ENCODE data around the gene GDPD5.

The GDPD5 gene

DNA sequence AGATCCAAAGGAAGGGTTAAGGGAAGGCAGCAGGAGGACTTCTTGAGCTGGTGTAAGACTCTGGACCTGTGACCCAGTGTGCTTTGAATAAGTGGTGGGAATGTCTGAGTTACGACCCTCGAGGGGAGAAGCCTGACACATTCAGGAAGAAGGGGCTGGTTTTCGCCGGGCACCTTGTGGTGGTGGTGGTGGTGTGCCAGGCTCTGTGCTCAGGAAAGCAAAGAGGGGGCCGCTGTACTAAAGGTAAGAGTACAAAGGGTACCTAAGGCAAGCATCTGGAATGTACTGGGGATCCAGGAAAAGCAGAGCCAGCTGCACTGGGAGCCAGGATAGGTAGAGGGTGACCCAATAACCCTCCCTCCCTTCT lies 99.0 kb downstream of the GDPD5 start:
- no peak for TF ChIP-seq CTCF (conservative IDR thresholded peaks at IDR 0.05; ENCODE audit: low read depth, low read length)
- H3K27ac ChIP-seq = no peak overlapping the region
- H3K79me2 ChIP-seq (ENCODE audit: insufficient read depth, low read depth) = no peaks in the 10 kb centered on the region
- no peak overlapping the region for H3K4me2 ChIP-seq
- H3K27me3 ChIP-seq (ENCODE audit: insufficient read depth, low read depth) = no peaks in the 10 kb centered on the region
- no peaks in the 10 kb centered on the region for H3K4me1 ChIP-seq (ENCODE audit: low read depth, poor library complexity, severe bottlenecking)
- no peak overlapping the region for H3K9ac ChIP-seq
- H3K4me3 ChIP-seq (IDR thresholded peaks at IDR 0.05; ENCODE audit: insufficient read depth, low read depth, low read length) = no peak overlapping the region
- H3K36me3 ChIP-seq (ENCODE audit: insufficient read depth) = no peaks in the 10 kb centered on the region
- no peak overlapping the region for H2AFZ ChIP-seq (ENCODE audit: low read depth)
- H4K20me1 ChIP-seq (ENCODE audit: insufficient read depth) = no peaks in the 10 kb centered on the region

DNA sequence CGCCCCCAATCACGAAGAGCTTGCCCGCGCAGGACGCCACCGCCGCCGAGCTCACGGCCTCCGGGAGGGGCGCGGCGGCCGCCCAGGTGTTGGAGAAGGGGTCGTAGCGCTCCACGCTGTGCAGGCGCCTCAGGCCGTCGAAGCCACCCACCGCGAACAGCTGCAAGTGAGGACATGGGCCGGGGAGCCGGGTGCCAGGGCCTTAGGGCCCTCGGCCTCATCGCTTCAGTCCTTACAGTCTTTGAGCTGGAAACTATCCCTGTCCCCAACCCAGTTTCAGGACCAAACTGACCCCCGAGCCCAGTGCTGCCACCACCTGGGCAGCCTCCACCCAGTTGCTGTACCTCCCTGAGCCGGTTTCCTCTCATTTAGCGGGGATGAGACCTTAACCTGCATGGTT lies 100.3 kb downstream of the GDPD5 start:
- H3K4me3 ChIP-seq (IDR thresholded peaks at IDR 0.05; ENCODE audit: insufficient read depth, low read depth, low read length) = no peak overlapping the region

DNA sequence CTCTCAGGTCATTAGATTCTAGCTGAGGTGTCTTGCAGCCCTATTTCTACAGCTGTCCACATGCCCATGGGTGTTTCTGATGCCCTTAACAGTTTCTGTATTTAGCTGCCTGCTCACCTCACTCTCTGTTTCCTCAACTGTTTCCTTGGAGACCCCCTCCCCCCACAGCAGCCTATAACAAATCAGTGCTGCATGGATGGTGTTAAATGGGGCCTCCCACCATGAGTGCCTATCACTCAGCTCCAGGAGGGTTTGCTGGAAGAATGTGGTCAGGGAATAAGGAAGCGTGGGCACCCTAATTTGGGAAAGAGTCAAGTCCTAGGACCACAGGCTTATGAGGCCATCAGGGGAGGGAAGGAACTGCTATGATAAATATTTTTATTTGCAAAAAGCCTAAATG lies 101.3 kb downstream of the GDPD5 start:
- Histone ChIP-seq H3K36me3 (ENCODE audit: insufficient read depth) (no peaks in the 10 kb centered on the region), H3K27me3 (ENCODE audit: insufficient read depth, low read depth) (no peaks in the 10 kb centered on the region), H2AFZ (ENCODE audit: low read depth) (no peak overlapping the region), H4K20me1 (ENCODE audit: insufficient read depth) (no peaks in the 10 kb centered on the region), H3K4me1 (ENCODE audit: low read depth, poor library complexity, severe bottlenecking) (no peaks in the 10 kb centered on the region), H3K9ac (no peak overlapping the region), H3K4me3 (IDR thresholded peaks at IDR 0.05; ENCODE audit: insufficient read depth, low read depth, low read length) (no peak overlapping the region), H3K79me2 (ENCODE audit: insufficient read depth, low read depth) (no peaks in the 10 kb centered on the region), H3K4me2 (no peak overlapping the region), H3K27ac (no peak overlapping the region)
- no peak for TF ChIP-seq CTCF (conservative IDR thresholded peaks at IDR 0.05; ENCODE audit: low read depth, low read length)

More for the DNA sequence above, 100.3 kb downstream of the GDPD5 start:
- Histone ChIP-seq H3K4me1 (ENCODE audit: low read depth, poor library complexity, severe bottlenecking) (no peaks in the 10 kb centered on the region), H4K20me1 (ENCODE audit: insufficient read depth) (no peaks in the 10 kb centered on the region), H3K27ac (no peak overlapping the region), H3K9ac (no peak overlapping the region), H3K27me3 (ENCODE audit: insufficient read depth, low read depth) (no peaks in the 10 kb centered on the region), H3K36me3 (ENCODE audit: insufficient read depth) (no peaks in the 10 kb centered on the region), H3K79me2 (ENCODE audit: insufficient read depth, low read depth) (no peaks in the 10 kb centered on the region), H2AFZ (ENCODE audit: low read depth) (no peak overlapping the region), H3K4me2 (no peak overlapping the region)
- no peak for TF ChIP-seq CTCF (conservative IDR thresholded peaks at IDR 0.05; ENCODE audit: low read depth, low read length)

GRCh38 chr11:75423721-75424120 lies 102.0 kb downstream of the GDPD5 start:
- no peaks in the 10 kb centered on the region for H3K27me3 ChIP-seq (ENCODE audit: insufficient read depth, low read depth)
- H3K4me3 ChIP-seq (IDR thresholded peaks at IDR 0.05; ENCODE audit: insufficient read depth, low read depth, low read length) = no peak overlapping the region
- no peaks in the 10 kb centered on the region for H3K36me3 ChIP-seq (ENCODE audit: insufficient read depth)
- no peak for TF ChIP-seq CTCF (conservative IDR thresholded peaks at IDR 0.05; ENCODE audit: low read depth, low read length)
- H3K27ac ChIP-seq = no peak overlapping the region
- H3K9ac ChIP-seq = no peak overlapping the region
- no peaks in the 10 kb centered on the region for H4K20me1 ChIP-seq (ENCODE audit: insufficient read depth)
- H3K79me2 ChIP-seq (ENCODE audit: insufficient read depth, low read depth) = no peaks in the 10 kb centered on the region
- H2AFZ ChIP-seq (ENCODE audit: low read depth) = no peak overlapping the region
- no peak overlapping the region for H3K4me2 ChIP-seq
- H3K4me1 ChIP-seq (ENCODE audit: low read depth, poor library complexity, severe bottlenecking) = no peaks in the 10 kb centered on the region

Measured in KMS-11 (cell line).